Ovary (tissue), 10 donors: ENCODE measurements around the gene SERPINH1. TPM values are rescaled to one million over a fixed set of nuclear protein-coding genes. Genes with fewer than 3 reads are reported as not detected.

ENCODE experiments used
- DNase-seq, 5 donors: peaks; one replicate each; pipeline ENCODE4 v3.0.0-alpha.2; 2019 to 2020
- H3K27ac ChIP-seq, 2 donors: fragments of 200-600 bp; one replicate each; pipeline versions ENCODE4 v1.5.1 to v1.8.0; 2019 to 2022
- H3K27me3 ChIP-seq: fragments of 200-600 bp; one replicate; pipeline ENCODE4 v1.8.0; 2022
- H3K36me3 ChIP-seq: fragments of 200-600 bp; sonication (generic); one replicate; pipeline ENCODE4 v1.5.1; 2019
- H3K4me1 ChIP-seq: one replicate; pipeline ENCODE4 v1.8.1; 2013; ENCODE audit warnings: mild to moderate bottlenecking, moderate library complexity; ENCODE audit not compliant: insufficient read depth
- H3K4me3 ChIP-seq: fragments of 200-600 bp; sonication (generic); one replicate; pipeline ENCODE4 v1.5.1; 2017
- H3K9me3 ChIP-seq, 2 donors: fragments of 200-600 bp in 1 of 2; sonication (generic) in 1 of 2; one replicate each; pipeline versions ENCODE4 v1.5.1 to v1.8.1; 2013 to 2019; ENCODE audit warnings: mild to moderate bottlenecking in 1 of 2, moderate library complexity in 1 of 2
- EP300 ChIP-seq: sonication (generic); formaldehyde crosslinking; IDR thresholded peaks from one replicate; pipeline ENCODE4 v1.6.1; 2017; ENCODE audit warnings: antibody characterized with exemption
- POLR2A ChIP-seq: fragments of 450-650 bp; IDR thresholded peaks from one replicate; pipeline ENCODE4 v1.6.1; 2017; ENCODE audit warnings: antibody characterized with exemption, mild to moderate bottlenecking, moderate library complexity
- WGBS, 3 donors: extraction: QIAGEN DNeasy Blood & Tissue Kit in 1 of 3; methylation state at CpG; one replicate each; pipeline versions ENCODE4 v1.1.5 to v1.1.7; 2013 to 2017; 5-methylcytosine and 5-hydroxymethylcytosine counted together
- intact Hi-C, 4 donors: fragments of 100-400 bp; cut with DNase I; formaldehyde crosslinking; loops; one replicate each; pipeline versions ENCODE4 v1.11.0 to v1.15.1; 2022 to 2023
- long read RNA-seq, 3 donors: library from polyadenylated mRNA in 2 of 3; unstranded in 2 of 3; transcript quantifications; one replicate each; pipeline ENCODE4 v2.0.0 and lab custom pipeline, GENCODE V29; 2021 to 2026
- polyA plus RNA-seq, 2 donors: library from polyadenylated mRNA; stranded (reverse); fragments of 200-250 nt in 1 of 2; fragments of 350-450 nt in 1 of 2; fragmentation: Illumina TruSeq in 1 of 2; extraction: RNeasy Lipid Tissue Mini Kit (QIAGEN cat#74804) in 1 of 2; gene quantifications; one replicate each; pipeline ENCODE4 v1.2.3, GENCODE V29; 2013 to 2014
- total RNA-seq, 7 donors: library from RNA; depleted of rRNA in 2 of 7; stranded (reverse); fragments of >200 nt in 2 of 7; fragmentation: NEBNext Ultra II Directional in 3 of 7; extraction: Animal tissue kit (Norgen Biotek cat#: 25700) in 3 of 7; gene quantifications; one replicate each; pipeline versions ENCODE4 v1.1.0 to v1.2.4, GENCODE V29; 2016 to 2023
- TF ChIP-seq, protein P1 (sequence below), 3 donors: fragments of 450-650 bp in 2 of 3; fragments of 200-600 bp in 1 of 3; IDR thresholded peaks; one replicate each; pipeline versions ENCODE4 v1.5.1 to v1.8.0; 2016 to 2022; ENCODE audit warnings: antibody characterized with exemption in 3 of 3, mild to moderate bottlenecking in 1 of 3
- donor health status: DM: no; HTN: no; CAD: no; lungs with moderate emphysema.
- donor health status: DM: no; HTN: no; CAD: no.
- donor health status: Bipolar disorder and iron deficiency.
- donor health status: DM: yes; HTN: yes; CAD: no.
- donor health status: DM: no; HTN: no; CAD: no.
- donor health status: DM: yes; HTN: yes; CAD: no.

Gene SERPINH1
- 100 to 1,000 TPM; 122 to 289 (median 188) TPM for total RNA-seq
- 100 to 1,000 TPM; 155 to 163 TPM for polyA plus RNA-seq
- long read RNA-seq, donor 1, transcript SERPINH1-215 (6 exons, 2,299 nt), result minor isoform, 12 of 465 reads
- long read RNA-seq, donor 1, transcript SERPINH1-201 (5 exons, 2,225 nt), result major isoform, 405 of 465 reads
- long read RNA-seq, donor 1, partial matches to known transcripts, result 35 of 465 reads
- long read RNA-seq, donor 1, other reads (novel, unspliced or antisense), result 12 of 465 reads
- long read RNA-seq, donor 2, transcript SERPINH1-201 (5 exons, 2,225 nt), result major isoform, 92 of 193 reads
- long read RNA-seq, donor 2, partial matches to known transcripts, result 94 of 193 reads
- long read RNA-seq, donor 2, other reads (novel, unspliced or antisense), result 0 of 193 reads
- long read RNA-seq, donor 3, transcript SERPINH1-215 (6 exons, 2,299 nt), result minor isoform, 8 of 165 reads
- long read RNA-seq, donor 3, transcript SERPINH1-201 (5 exons, 2,225 nt), result major isoform, 130 of 165 reads
- long read RNA-seq, donor 3, partial matches to known transcripts, result 5 of 165 reads
- long read RNA-seq, donor 3, other reads (novel, unspliced or antisense), result 20 of 165 reads

DNA sequence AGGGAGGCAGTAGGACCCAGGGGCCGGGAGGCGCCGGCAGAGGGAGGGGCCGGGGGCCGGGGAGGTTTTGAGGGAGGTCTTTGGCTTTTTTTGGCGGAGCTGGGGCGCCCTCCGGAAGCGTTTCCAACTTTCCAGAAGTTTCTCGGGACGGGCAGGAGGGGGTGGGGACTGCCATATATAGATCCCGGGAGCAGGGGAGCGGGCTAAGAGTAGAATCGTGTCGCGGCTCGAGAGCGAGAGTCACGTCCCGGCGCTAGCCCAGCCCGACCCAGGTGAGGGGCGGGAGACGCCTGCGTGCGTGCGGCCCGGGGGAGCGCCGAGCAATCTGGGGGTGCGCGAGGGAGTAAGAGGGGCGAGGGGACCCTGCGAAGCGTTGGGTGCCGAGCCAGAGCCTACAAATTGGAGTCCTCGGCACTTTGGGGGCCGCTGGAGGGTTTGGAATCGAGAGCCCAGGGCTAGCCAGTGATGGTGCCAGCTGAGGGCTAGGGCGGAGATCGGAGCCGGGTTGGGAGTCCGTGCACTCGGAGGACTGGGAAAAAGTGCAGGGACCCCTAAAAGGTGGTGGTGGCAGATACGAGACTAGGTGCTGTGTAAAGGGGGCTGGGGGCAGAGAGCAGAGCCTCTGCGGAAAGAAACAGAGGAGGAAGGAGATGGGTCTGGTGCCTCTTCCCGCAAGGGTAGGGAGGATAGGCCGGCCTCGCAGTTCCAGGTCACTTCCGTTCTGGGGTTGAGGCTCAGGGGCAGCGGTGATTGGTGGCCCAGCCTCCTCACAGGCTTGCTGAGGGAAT lies at the start of gene SERPINH1:
TSS of gene SERPINH1 (plus strand) at position 206 of the 788 bp plus-strand sequence. CDS start 4,097 bp downstream, outside the sequence.
- H3K4me3 ChIP-seq, result peak within 1 kb of the TSS; percentile 88
- H3K9me3 ChIP-seq, result no peaks in the 10 kb centered on the region
- TF ChIP-seq, protein P1, sequence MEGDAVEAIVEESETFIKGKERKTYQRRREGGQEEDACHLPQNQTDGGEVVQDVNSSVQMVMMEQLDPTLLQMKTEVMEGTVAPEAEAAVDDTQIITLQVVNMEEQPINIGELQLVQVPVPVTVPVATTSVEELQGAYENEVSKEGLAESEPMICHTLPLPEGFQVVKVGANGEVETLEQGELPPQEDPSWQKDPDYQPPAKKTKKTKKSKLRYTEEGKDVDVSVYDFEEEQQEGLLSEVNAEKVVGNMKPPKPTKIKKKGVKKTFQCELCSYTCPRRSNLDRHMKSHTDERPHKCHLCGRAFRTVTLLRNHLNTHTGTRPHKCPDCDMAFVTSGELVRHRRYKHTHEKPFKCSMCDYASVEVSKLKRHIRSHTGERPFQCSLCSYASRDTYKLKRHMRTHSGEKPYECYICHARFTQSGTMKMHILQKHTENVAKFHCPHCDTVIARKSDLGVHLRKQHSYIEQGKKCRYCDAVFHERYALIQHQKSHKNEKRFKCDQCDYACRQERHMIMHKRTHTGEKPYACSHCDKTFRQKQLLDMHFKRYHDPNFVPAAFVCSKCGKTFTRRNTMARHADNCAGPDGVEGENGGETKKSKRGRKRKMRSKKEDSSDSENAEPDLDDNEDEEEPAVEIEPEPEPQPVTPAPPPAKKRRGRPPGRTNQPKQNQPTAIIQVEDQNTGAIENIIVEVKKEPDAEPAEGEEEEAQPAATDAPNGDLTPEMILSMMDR (IDR thresholded peaks at IDR 0.05), result no peak
- TF ChIP-seq EP300 (peak; percentile 15), POLR2A (peak; percentile 81)
- H3K36me3 ChIP-seq, result no peaks in the 10 kb centered on the region
- H3K27ac ChIP-seq, result peak within 1 kb of the TSS; percentile 98 to 100
- DNase-seq, result peak; percentile 90 to 94 (median 92)
- intact Hi-C loops, result no loop called here
- peaks cover 40% of the 10 kb centered on the region for H3K4me1 ChIP-seq
- no peaks in the 10 kb centered on the region for H3K27me3 ChIP-seq
- WGBS, 3 donors, result 0 to 1% (median 0%) methylated on average over 43 to 51 of the region's 51 CpGs

DNA sequence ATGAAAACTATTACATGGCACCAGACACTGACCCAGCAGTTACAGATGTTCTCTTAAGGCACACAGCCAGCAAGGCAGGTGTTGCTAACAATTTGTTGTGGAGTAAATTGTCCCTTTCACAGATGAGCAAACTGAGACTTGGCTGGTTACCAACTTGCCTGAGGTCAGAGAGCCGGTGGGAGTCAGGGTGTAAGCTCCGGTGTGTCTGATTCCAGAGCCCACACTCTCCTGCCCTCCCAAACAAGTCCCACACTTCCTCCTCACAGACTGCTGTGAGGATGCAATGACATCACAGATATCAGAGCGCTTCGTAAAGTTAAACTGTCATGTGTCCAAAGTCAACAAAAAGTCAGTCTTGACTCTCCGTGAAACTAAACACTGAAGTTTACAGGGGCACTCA lies 48.8 kb upstream of the SERPINH1 start:
- no peaks in the 10 kb centered on the region for H3K36me3 ChIP-seq
- no peak for DNase-seq
- no peaks in the 10 kb centered on the region for H3K4me1 ChIP-seq
- intact Hi-C loops, result no loop called here
- TF ChIP-seq EP300 (no peak), POLR2A (no peak)
- TF ChIP-seq, protein P1 (IDR thresholded peaks at IDR 0.05), result no peak
- 32 to 52% (median 41%) methylated on average over 5 of the region's 5 CpGs for WGBS, 3 donors
- no peaks in the 10 kb centered on the region for H3K9me3 ChIP-seq
- no peak overlapping the region for H3K4me3 ChIP-seq
- H3K27me3 ChIP-seq, result no peaks in the 10 kb centered on the region
- no peak overlapping the region for H3K27ac ChIP-seq

DNA sequence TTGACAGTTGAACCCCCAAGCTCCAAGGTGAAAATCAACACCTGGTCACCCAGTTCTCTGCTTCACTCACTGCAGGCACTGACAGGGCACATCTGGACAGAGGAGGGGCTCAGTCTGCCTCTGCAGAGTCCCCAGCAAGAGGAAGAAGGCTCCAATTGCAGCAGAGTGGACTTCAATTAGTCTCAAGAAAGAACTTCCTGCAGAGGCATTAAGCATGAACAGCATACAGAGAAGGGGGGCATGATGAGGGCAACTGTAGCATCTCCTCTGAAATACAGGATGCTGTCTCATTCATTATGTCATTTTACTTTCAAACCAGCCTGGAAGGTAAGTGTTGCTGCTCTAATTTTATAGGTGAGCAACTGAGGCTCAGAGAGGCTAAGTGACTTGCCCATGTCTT lies 47.5 kb upstream of the SERPINH1 start:
- H3K4me1 ChIP-seq, result no peaks in the 10 kb centered on the region
- TF ChIP-seq, protein P1 (IDR thresholded peaks at IDR 0.05), result no peak
- H3K36me3 ChIP-seq, result no peaks in the 10 kb centered on the region
- no peaks in the 10 kb centered on the region for H3K27me3 ChIP-seq
- no peaks in the 10 kb centered on the region for H3K9me3 ChIP-seq
- DNase-seq, result no peak
- intact Hi-C loops, result no loop called here
- H3K4me3 ChIP-seq, result no peak overlapping the region
- H3K27ac ChIP-seq, result no peak overlapping the region

DNA sequence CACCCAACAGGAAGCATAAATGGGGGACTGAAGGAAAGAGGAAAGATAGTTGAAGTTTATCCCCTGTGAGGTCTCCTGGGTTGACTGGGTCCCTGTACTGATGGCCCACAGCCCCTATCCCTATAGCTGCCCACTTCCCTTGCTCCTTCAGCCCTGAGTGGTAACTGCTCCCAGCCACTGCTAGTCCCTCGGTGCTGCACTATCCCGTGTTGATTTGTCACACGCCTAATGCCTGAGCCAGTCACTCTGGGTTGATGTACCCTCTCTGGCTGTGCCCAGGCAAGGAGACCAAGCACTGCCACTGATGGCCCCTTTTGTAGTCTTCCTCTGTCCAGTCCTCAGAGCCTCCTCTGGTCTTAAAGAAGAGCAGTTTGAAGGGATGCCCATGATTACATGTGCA lies 45.9 kb upstream of the SERPINH1 start:
- TF ChIP-seq EP300, result no peak
- TF ChIP-seq POLR2A, result no peak
- TF ChIP-seq, protein P1 (IDR thresholded peaks at IDR 0.05), result no peak
- H3K4me1 ChIP-seq, result no peaks in the 10 kb centered on the region
- no peak overlapping the region for H3K4me3 ChIP-seq
- WGBS, 3 donors, result 92 to 97% (median 96%) methylated on average over 3 of the region's 3 CpGs
- intact Hi-C loops, result no loop called here
- no peaks in the 10 kb centered on the region for H3K36me3 ChIP-seq
- H3K9me3 ChIP-seq, result no peaks in the 10 kb centered on the region
- no peaks in the 10 kb centered on the region for H3K27me3 ChIP-seq
- H3K27ac ChIP-seq, result no peak overlapping the region
- no peak for DNase-seq
